Activated CD4-positive, alpha-beta T cell treated with anti-CD3 and anti-CD28 coated beads, Interleukin-2, amount 50 U/mL, for 16 hours (primary cell): Measurements from ENCODE around the gene ST3GAL3.

Source experiments
- DNase-seq: peaks from one replicate; pipeline ENCODE4 v3.0.0-alpha.2; 2020

ST3GAL3 gene

DNA sequence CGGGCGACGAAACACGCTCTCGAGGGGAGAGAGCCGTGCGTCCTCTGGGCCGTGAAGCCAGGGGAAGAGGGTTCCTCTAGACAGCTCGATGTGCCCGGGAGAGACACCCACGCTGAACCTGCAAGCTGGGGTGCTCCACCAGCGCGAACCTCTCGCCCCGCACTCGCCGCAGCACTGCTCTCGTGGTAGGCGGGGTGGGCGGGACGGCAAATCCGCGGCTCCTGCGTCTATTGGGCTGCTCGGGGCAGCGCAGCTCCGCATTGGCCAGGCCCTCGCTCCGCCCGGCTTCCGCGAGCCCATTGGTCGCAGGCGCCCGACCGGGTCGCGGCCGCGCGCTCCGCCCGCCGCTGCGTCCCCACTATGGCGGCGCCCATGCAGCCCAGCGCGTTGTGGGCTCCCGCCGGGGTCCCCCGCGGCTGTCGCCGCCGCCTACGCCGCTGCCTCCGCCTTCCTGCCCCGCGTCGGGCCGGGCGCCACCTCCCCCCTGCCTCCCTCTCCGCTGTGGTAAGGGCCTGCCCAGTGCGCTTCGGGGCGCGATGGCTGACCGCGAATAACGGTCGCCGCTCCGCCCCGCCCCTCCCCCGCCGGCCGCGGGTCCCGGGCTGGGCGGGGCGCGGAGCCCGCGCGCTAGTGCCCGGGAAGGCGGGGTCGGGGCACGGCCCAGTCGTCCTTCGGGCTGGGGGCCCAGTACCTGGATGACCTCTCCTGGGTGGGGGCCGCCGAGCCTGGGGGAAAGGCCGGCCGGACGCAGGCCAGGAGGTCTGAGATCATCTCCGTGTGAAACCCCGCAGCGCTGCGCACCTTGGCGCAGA, at the start of gene ST3GAL3:
Gene ST3GAL3, plus strand, starts transcription at position 347 of the 812 bp plus-strand sequence. CDS start 28,727 bp downstream, outside the sequence.
- DNase-seq: peak; percentile 96

DNA sequence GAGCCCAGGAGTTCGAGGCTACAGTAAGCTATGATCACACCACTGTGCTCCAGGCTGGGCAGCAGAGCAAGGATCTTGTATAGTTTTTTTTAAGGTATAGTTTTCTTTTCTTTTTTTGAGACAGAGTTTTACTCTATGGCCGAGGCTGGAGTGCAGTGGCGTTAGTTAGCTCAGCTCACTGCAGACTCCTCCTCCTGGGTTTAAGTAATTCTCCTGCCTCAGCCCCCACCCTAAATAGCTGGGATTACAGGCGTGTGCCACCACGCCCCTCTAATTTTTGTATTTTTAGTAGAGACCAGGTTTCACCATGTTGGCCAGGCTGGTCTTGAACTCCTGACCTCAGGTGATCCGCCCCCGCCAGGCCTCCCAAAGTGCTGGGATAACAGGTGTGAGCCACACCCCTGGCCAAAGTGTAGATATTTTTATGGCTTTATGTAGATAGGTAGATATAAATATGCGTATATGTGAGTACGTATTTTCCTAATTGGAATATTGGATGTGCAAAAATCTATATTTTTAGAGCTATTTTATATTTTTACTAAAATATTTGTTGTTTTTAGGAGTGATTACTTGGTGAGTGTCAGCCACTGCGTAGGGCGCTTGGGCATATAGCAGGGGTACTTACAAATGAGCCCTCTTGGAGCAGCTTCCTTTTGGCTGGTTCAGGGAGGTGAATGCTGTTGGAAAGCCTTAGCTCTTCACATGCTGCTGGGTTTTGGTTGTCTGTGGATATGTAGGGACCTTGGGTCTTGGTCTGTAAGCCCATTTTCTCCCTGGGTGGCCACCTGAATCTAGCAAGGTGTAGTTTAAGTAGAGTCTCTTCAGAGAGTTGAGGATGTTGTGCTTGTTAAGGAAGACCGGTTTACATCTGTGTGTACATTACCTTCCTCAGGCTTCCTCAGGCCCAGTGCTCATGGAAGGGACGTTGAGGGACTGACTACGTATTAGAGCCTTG, 47.8 kb upstream of the ST3GAL3 start:
- DNase-seq: no peak

DNA sequence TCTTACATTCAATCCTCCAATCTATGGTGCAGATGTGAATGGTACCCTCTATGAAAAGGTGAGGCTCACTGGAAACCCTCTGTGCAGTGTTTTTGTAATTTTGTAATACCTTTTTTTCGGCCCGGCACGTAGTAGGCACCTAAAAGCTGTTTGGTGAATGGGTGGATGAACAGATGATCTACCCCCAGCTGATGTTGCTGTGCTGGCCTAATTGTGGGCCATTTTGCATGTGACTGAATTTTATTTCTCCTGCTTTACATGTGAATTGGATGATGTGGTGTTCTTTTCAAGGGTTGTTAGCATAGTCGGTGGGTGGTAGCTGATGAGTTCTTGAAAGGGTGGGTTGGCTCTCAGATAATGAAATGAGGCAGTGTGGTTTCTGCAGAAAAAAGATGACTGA, 47.0 kb upstream of the ST3GAL3 start:
- DNase-seq: no peak

DNA sequence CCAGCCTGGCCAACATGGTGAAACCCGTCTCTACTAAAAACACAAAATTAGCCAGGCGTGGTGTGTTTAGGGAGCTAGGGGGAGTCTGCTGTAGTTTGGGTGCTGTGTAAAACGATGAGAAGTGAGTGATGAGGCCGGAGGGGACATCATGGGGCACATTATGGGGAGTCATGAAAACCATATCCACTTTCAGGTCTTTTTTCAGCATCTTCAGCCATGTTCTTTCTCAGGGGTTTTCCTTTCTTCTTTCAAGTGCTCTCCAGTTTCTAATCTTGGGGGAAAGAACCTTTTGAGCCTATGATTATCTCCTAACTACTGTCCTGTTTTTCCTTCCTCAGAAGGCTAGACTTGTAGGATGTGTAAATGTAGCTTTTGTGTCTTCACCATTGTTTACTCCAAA, 43.0 kb upstream of the ST3GAL3 start:
- no peak for DNase-seq

- DNase-seq: no peak
These were observed 40.7 kb upstream of the ST3GAL3 start for GRCh38 chr1:43666608-43667007.

DNA sequence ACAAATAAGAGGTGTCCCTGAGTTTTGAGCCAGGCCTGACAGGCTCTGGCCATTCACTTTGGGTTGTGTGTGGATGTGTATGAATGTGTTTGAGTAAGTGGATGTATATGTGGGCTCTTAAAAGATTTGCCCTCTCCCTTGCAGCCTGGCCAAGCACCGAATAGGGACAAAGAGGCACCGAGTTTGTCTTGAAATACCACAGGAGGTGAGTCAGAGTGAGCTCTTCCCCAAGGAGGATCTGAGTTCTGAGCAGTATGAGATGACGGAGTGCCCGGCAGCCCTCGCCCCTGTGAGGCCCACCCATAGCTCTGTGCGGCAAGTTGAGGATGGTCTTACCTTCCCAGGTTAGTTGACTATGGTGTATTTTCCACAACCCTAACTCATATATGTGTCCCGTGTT, 38.4 kb upstream of the ST3GAL3 start:
- DNase-seq: no peak

GRCh38 chr1:43669878-43670277, 37.5 kb upstream of the ST3GAL3 start:
- no peak for DNase-seq

DNA sequence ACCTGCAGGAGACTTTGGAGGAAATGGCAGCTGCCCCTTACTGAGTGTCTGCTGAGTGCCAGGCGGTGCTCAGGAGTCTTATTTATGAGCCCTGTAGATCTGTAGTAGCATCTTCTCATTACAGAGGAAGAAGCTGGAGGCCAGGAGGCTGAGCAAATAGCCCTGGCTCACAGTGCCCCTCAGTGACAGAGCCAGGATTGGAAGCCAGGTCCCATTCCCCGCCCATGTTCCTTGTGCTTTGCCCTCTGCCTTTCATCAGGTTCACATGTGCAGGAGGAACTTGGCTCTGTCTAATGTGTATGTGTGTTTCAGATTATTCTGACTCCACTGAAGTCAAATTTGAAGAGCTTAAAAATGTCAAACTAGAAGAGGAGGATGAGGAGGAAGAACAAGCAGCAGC, 36.1 kb upstream of the ST3GAL3 start:
- no peak for DNase-seq

DNA sequence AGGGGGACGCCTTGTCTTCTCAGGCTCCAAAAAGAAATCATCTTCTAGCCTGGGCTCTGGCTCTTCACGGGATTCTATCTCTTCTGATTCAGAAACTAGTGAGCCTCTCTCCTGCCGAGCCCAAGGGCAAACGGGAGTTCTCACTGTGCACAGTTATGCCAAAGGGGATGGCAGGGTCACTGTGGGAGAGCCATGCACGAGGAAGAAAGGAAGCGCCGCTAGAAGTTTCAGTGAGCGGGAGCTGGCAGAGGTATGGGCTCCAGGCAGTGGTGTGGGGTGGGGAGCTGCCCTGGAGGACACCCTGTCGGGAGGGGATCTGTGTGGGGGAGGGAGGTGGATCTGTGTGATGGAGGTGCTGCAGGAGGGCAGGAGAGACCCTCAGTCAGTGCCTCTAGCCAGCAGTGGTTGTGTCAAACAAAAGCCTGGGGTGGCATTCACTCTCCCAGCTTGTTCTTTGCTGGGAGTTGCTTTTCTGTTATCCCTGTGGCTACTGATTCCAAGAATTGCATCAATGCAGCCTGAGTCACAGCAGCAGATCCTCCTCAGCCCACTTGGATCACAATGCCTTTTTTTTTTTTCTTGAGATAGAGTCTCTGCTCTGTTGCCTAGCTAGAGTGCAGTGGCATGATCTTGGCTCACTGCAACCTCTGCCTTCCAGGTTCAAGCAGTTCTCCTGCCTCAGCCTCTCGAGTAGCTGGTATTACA, 35.6 kb upstream of the ST3GAL3 start:
- DNase-seq: no peak

- DNase-seq: no peak
These were observed 34.1 kb upstream of the ST3GAL3 start for GRCh38 chr1:43673261-43673660.

GRCh38 chr1:43678940-43679339, 28.4 kb upstream of the ST3GAL3 start:
- DNase-seq: no peak

GRCh38 chr1:43683560-43683959, 23.8 kb upstream of the ST3GAL3 start:
- DNase-seq: no peak

DNA sequence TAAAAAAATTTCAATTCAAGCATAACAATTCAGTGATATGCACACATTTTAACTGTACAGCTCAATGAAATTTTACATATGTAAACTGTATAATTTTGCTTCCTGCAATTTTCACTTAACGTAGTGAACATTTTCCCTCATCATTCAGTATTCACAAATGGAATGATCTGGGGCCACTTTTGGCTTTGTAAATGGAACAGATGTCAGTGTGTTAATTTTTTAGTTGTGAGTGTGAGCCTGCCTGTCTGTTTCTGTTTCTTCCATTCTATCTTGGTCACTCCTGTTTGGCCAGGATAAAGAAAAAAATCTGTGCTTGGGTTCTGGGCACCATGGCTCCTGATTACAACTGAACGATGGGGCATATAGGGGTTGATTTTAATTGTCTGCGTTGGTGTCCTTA, 20.5 kb upstream of the ST3GAL3 start:
- DNase-seq: no peak

- DNase-seq: no peak
These were observed 19.8 kb upstream of the ST3GAL3 start for GRCh38 chr1:43687301-43688108.

DNA sequence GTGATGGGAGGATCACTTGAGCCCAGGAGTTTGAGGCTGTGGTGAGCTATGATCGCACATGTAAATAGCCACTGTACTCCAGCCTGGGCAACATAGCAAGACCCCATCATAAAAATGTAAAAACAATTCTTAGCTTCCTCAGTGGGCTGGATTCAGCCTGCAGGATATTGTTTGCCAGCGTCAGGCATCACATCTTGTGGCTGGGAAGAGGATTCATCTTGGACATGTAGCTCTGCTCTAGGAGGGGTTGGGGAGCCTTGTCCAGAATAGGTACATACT, 19.3 kb upstream of the ST3GAL3 start:
- DNase-seq: no peak

DNA sequence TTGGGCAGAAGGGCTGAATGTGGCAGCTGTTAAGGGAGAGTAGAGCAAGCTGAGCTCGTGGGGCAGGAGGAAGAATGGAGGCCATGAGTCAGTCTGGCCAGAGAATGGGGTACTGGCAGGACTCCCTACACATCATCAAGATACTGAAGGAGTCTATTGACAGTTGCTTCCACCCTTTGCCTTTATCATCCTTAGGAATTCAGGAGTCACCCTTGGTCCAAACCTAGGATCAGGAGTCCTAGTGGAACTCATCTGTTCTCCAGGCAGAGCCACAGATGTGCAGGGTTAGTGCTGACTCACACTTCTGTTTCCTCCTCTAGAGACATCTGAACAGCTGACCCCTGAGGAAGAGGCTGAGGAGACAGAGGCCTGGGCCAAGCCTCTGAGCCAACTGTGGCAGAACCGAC, 18.7 kb upstream of the ST3GAL3 start:
- no peak for DNase-seq

- no peak for DNase-seq
These were observed 18.0 kb upstream of the ST3GAL3 start for GRCh38 chr1:43689289-43689688.

DNA sequence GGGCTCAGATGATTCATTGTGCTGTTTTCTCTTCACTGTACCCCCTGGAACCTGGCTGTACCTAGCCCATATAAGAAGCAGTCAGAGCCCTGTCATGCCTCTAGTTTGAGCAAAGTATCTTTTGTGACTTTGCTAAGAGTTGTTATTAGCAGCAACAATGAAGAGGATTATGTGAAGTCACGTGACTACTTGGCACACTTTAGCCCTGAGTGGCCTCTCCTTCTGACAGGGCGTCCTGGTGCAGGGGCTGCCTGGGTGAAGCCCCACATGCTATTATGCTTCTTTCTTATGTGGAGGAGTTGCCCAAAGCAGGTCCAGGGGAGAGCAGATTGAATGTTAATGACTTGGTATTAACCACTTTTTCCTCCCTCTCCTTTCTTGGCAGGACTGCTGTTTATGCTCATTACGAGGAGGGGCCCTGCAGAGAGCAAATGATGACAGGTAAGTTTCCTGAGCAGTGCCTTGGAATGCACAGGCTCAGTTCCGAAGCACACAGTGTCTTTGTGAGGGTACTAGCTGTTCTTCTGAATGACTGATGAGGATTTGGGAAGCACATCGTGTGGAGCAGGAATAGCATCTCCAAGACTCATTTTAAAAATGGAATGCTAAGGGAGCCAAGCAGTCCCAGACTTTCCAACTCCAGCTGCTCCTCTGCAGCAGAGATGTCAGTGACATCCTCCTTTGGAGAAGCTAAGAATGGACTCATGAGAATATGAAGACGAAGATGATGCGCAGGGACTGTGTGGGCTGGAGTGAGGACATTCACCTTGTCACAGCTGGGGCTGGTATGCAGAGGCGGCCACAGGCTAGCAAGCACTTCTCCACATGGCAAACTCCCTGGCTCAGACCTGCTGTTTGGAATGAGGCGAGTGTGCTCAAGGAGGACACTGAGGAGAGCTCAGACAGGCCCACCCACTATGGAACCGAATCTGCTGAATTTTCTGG, 15.2 kb upstream of the ST3GAL3 start:
- DNase-seq: no peak

DNA sequence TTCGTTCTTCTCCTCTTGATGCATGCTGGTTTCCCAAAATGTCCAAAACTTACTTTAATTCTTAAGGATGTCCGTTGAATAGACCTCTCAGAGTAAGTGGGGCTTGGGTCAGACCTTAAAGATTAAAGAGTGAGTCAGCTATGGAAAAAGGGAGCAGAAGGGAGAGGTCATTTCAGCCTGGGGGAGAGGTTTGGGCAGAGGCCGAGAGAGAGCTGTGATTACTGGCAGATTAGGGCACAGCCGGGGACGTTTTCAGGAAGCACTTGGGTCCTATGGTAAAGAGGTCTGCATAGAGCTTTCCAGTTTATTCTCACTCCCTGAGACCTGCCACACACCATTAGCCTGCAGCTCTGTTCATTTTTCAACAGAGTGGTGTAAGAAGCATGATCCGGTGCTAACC, 14.0 kb upstream of the ST3GAL3 start:
- DNase-seq: no peak

GRCh38 chr1:43699281-43699680, 8.1 kb upstream of the ST3GAL3 start:
- DNase-seq: no peak

DNA sequence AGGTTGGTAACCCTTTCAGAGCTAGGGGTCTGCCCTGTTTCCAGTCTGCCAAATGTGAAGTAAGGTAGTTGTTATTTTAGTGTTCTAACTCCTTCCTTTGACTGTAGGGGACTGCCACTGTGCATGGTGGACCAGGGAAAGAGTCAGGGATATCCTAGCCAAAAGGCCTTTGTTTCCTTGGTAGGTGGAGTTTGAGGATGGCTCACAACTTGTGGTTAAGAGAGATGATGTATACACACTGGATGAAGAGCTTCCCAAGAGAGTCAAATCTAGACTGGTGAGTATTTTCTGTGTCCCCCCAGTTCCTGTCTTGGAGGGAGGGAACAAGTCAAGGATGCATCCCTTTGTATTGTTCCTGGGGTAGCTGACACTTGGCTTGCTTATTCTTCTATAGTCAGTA, 3.5 kb upstream of the ST3GAL3 start:
- no peak for DNase-seq

GRCh38 chr1:43704838-43705237, 2.5 kb upstream of the ST3GAL3 start:
- DNase-seq: no peak
